HepG2 (cell line): ENCODE results near the gene FBLIM1. TPM values are rescaled to one million over a fixed set of nuclear protein-coding genes. Genes with fewer than 3 reads are reported as not detected.

Experiments
- DRAP1 ChIP-seq: IDR thresholded peaks from 2 replicates; pipeline ENCODE4 v1.6.1; 2016; ENCODE audit warnings: missing genetic modification reagents, missing compliant biosample characterization
- FOXP4 ChIP-seq: sonication (generic); formaldehyde crosslinking; IDR thresholded peaks from 2 replicates; pipeline ENCODE4 v1.4.0; 2020; ENCODE audit warnings: missing genetic modification reagents
- PHF8 ChIP-seq: sonication (generic); formaldehyde crosslinking; IDR thresholded peaks from 2 replicates; pipeline ENCODE4 v1.5.0; 2020; ENCODE audit warnings: missing genetic modification reagents
- RXRB ChIP-seq: IDR thresholded peaks from 2 replicates; pipeline ENCODE4 v1.6.1; 2016; ENCODE audit warnings: borderline replicate concordance, missing genetic modification reagents, missing compliant biosample characterization
- SMC3 ChIP-seq: IDR thresholded peaks from 2 replicates; pipeline ENCODE4 v1.6.1; 2011; ENCODE audit warnings: low read length, improper control_type of control experiment
- SMYD3 ChIP-seq: sonication (generic); formaldehyde crosslinking; IDR thresholded peaks from 2 replicates; pipeline ENCODE4 v1.8.1; 2023; ENCODE audit warnings: mild to moderate bottlenecking, missing genetic modification reagents
- STAT6 ChIP-seq: sonication (generic); formaldehyde crosslinking; IDR thresholded peaks from 2 replicates; pipeline ENCODE4 v1.4.0; 2020; ENCODE audit warnings: missing genetic modification reagents, mild to moderate bottlenecking, borderline replicate concordance
- ZNF18 ChIP-seq: sonication (generic); formaldehyde crosslinking; IDR thresholded peaks from 2 replicates; pipeline ENCODE4 v1.8.0; 2022; ENCODE audit warnings: mild to moderate bottlenecking, missing genetic modification reagents; ENCODE audit not compliant: insufficient replicate concordance
- ZNF354B ChIP-seq: sonication (generic); formaldehyde crosslinking; IDR thresholded peaks from 2 replicates; pipeline ENCODE4 v1.8.0; 2022; ENCODE audit warnings: mild to moderate bottlenecking, missing genetic modification reagents
- ZNF558 ChIP-seq: sonication (generic); formaldehyde crosslinking; IDR thresholded peaks from 2 replicates; pipeline ENCODE4 v1.9.0; 2022; ENCODE audit warnings: mild to moderate bottlenecking, missing genetic modification reagents, borderline replicate concordance
- polyA plus RNA-seq, 8 experiments: library from polyadenylated mRNA; depleted of rRNA in 3 of 8; stranded (reverse) in 7 of 8; unstranded in 1 of 8; fragments of >200 nt; fragmentation: Illumina TruSeq in 4 of 8; extraction: Trizol in 4 of 8; gene quantifications; 2 replicates each; pipeline versions ENCODE4 v1.2.1 to v1.2.3, GENCODE V29; 2011 to 2016; ENCODE audit warnings: low read depth in 4 of 8, missing spikeins in 1 of 8, mixed read lengths in 1 of 8; ENCODE audit not compliant: insufficient read depth in 1 of 8
- total RNA-seq, 5 experiments: library from RNA; depleted of rRNA; stranded (reverse); fragments of >200 nt; fragmentation: Illumina TruSeq; extraction: Trizol; gene quantifications; 2 replicates each; pipeline ENCODE4 v1.2.3, GENCODE V29; 2016; ENCODE audit warnings: low read depth in 1 of 5
- TF ChIP-seq, protein P1 (sequence below): sonication (generic); formaldehyde crosslinking; IDR thresholded peaks from 2 replicates; pipeline ENCODE4 v1.5.1; 2020; ENCODE audit warnings: mild to moderate bottlenecking, missing genetic modification reagents, moderate library complexity

FBLIM1 gene
- total and polyA plus RNA-seq, 2 of the 13 experiments (the other 11 are each of a cell fraction or from before 2014, with no cell fraction given), result 10.6 to 23.0 TPM

DNA sequence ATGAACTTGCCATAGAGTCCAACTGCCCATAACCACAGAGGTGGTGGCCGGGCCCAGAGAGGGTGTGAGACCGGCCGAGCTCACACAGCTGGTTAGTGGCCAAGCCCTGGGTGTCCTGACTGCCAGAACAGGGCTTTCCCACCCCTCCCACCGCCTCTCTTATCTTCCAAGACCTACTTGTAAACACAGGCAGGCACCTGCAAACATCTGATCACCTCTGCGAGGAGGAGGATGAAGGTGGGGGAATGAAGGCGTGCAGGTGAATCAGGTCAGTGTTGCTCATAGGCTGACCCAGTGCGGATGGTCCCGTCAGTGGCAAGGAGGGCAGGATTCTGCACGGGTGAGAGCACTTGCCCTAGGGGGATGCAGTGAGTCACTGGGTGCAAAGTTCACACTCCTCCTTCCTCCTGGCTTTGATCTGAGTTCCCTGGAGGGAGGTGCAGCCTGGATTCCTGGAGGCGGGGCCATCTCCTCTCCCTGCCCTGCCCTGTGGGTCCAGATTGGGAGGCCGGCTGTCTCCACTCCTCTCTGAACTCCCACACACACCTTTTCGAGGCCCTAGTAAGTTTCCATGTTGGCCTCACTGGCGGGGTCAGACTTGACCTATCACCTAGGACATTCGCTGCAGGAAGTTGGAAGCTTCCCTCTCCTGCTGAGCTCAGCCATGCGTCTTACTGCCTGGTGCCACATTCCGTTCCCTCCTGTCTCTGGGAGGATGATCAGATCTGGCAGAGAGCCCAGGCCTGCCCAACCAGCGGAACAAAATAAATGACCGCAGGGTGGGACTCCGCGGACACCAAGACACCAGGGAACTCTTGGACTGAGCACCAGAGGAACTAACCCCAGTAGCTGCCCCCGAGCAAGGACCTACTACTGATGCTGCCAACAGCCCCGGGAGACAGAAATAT lies 41.6 kb downstream of the FBLIM1 start (continued):
- TF ChIP-seq ZNF558 (CRISPR knock-in tag) (no peak), FOXP4 (CRISPR knock-in tag) (peak; percentile 81), ZNF354B (0 out of 2 replicates have a peak, but pooled peaks have one; percentile 19), SMC3 (no peak), DRAP1 (peak; percentile 64), PHF8 (CRISPR knock-in tag) (peak; percentile 40), STAT6 (CRISPR knock-in tag) (no peak; the same call in 1 of the 2 replicates), SMYD3 (CRISPR knock-in tag) (no peak), RXRB (CRISPR knock-in tag) (peak; percentile 89), ZNF18 (CRISPR knock-in tag) (peak; percentile 76)
- TF ChIP-seq, protein P1, sequence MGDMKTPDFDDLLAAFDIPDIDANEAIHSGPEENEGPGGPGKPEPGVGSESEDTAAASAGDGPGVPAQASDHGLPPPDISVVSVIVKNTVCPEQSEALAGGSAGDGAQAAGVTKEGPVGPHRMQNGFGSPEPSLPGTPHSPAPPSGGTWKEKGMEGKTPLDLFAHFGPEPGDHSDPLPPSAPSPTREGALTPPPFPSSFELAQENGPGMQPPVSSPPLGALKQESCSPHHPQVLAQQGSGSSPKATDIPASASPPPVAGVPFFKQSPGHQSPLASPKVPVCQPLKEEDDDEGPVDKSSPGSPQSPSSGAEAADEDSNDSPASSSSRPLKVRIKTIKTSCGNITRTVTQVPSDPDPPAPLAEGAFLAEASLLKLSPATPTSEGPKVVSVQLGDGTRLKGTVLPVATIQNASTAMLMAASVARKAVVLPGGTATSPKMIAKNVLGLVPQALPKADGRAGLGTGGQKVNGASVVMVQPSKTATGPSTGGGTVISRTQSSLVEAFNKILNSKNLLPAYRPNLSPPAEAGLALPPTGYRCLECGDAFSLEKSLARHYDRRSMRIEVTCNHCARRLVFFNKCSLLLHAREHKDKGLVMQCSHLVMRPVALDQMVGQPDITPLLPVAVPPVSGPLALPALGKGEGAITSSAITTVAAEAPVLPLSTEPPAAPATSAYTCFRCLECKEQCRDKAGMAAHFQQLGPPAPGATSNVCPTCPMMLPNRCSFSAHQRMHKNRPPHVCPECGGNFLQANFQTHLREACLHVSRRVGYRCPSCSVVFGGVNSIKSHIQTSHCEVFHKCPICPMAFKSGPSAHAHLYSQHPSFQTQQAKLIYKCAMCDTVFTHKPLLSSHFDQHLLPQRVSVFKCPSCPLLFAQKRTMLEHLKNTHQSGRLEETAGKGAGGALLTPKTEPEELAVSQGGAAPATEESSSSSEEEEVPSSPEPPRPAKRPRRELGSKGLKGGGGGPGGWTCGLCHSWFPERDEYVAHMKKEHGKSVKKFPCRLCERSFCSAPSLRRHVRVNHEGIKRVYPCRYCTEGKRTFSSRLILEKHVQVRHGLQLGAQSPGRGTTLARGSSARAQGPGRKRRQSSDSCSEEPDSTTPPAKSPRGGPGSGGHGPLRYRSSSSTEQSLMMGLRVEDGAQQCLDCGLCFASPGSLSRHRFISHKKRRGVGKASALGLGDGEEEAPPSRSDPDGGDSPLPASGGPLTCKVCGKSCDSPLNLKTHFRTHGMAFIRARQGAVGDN (CRISPR knock-in tag), result peak; percentile 73
